ENCODE data around the gene PTPRN2.

PTPRN2 gene

DNA sequence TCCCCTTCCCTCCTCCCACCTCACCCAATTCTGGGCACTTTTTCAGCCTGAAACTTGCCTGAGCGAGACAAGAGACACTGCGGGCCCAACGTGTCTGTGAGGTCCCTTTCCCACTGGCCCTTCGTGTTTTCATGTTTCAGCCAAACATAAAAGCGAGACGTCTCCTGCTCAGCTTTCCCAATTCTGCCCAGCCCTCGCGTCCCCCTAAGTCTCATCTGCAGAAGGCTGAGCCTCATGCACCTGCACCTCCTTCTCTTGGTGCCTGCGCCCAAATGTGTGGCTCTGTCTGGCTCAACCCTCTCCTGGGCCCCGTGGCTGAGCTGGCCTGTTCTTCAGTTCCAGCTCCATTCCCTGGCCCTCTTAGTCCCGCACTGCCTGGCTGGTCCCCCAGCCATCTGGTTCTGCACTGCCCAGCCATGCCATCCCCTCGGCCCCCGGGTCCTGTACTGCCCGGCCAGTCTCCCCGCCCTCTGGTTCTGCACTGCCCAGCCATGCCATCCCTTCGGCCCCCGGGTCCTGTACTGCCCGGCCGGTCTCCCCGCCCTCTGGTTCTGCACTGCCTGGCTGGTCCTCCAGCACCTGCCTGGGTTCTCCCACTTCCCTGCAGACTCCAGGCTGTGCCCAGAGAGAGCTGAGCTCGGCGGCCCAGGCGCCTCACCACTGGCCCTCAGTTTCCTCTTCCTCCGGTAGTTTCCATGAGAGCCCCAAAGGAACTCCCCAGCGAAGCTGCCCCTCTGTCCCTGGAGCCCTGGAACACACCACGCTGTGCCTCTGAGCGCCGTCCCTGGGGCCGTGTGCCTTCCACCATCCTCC is 1026.7 kb downstream of the PTPRN2 start:
- no peak for DNase-seq (ENCODE audit: low spot score)
- in situ Hi-C loops (cut with MboI; ENCODE audit: low sequenced_read_pairs, unreplicated experiment), result no loop called here
- TF ChIP-seq, protein P1, sequence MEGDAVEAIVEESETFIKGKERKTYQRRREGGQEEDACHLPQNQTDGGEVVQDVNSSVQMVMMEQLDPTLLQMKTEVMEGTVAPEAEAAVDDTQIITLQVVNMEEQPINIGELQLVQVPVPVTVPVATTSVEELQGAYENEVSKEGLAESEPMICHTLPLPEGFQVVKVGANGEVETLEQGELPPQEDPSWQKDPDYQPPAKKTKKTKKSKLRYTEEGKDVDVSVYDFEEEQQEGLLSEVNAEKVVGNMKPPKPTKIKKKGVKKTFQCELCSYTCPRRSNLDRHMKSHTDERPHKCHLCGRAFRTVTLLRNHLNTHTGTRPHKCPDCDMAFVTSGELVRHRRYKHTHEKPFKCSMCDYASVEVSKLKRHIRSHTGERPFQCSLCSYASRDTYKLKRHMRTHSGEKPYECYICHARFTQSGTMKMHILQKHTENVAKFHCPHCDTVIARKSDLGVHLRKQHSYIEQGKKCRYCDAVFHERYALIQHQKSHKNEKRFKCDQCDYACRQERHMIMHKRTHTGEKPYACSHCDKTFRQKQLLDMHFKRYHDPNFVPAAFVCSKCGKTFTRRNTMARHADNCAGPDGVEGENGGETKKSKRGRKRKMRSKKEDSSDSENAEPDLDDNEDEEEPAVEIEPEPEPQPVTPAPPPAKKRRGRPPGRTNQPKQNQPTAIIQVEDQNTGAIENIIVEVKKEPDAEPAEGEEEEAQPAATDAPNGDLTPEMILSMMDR (IDR thresholded peaks at IDR 0.05; ENCODE audit: borderline replicate concordance, control extremely low read depth, extremely low read depth, insufficient read depth, missing control alignments), result no peak

DNA sequence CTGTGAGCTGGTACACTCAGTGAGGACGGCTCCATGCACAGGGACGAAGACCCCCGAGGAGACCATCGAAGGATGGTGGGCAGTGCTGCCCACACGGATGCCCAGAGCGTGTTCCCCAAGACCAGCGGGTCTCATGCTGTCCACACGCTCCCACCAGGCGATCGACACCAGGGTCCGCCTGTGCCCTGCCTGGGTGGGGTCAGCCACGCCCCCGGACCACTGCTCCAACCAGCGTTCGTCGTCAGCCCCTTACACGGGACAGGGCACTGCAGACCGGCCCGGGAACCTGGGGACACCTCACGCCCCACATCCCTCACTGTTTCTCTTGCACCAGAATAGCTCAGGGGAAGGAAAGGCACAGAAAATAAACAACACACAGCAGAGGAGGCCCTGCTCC is 1027.4 kb downstream of the PTPRN2 start:
- TF ChIP-seq, protein P1 (IDR thresholded peaks at IDR 0.05; ENCODE audit: borderline replicate concordance, control extremely low read depth, extremely low read depth, insufficient read depth, missing control alignments), result no peak
- in situ Hi-C loops (cut with MboI; ENCODE audit: low sequenced_read_pairs, unreplicated experiment), result no loop called here
- no peak for DNase-seq (ENCODE audit: low spot score)

DNA sequence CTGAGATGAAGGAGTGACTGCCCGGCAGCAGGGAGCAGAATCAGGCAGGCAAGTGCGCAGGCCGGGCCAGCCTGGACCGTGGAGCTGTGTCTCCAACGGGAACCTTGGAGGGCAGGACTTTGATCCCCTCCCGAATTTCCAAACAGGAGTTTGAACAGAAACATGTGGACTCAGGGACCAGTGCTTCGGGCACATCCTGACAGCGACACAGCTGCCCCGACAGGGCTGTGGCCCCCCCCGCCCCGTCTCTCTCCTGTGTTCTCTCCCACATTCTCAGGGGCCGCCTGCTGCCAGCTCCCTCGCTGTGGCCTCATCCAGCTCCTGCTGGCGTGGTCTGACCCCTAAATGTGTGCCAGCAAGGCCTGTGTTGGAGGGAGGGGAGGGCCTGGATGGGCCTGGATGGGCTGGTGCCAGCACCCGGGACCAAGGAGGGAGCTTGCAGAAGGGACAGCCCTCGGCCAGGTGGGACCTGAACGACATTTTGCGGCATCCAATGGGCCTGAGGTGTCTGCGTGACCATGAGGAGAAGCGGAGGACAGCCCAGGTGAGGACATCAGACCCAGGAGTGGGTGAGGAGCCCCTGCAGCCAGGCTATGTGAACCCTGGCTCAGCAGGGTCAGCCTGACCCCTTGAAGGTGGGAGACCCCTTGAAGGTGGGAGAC is 1027.9 kb downstream of the PTPRN2 start:
- TF ChIP-seq, protein P1 (IDR thresholded peaks at IDR 0.05; ENCODE audit: borderline replicate concordance, control extremely low read depth, extremely low read depth, insufficient read depth, missing control alignments), result no peak
- DNase-seq (ENCODE audit: low spot score), result no peak
- in situ Hi-C loops (cut with MboI; ENCODE audit: low sequenced_read_pairs, unreplicated experiment), result no loop called here

DNA sequence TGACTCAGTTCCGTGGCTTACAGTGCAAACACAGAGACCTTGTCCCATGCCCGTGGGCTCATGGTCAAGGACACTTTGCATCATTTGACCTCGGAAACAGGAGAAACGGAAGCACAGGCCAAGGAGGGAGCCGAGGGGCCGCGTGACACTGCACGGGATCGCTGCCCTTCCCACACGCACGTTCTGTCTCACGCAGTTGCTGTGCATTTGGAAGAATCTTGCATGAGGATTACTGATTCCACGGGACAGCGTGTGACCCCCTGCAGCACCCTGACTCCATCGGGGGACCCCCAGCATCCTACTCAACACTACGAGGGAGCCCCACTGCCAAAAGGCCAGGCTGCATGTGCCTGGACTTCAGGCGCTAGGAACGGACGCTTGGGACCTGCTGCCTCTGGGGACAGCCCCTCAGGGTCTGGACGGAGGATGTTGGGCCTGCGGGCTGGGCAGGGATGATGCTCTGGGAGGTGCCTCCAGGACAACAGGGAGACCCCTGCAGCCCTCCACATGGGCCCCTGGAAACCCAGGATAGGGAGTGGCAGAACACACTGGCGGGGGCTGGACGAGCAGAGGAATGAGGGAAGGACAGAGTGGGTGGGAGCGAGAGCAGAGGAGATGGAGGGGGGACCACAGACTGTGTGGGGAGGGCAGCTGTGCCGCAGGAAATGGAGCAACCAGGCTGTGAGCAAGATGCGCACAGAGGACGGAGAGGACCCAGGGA is 1028.6 kb downstream of the PTPRN2 start:
- in situ Hi-C loops (cut with MboI; ENCODE audit: low sequenced_read_pairs, unreplicated experiment), result no loop called here
- DNase-seq (ENCODE audit: low spot score), result no peak
- TF ChIP-seq, protein P1 (IDR thresholded peaks at IDR 0.05; ENCODE audit: borderline replicate concordance, control extremely low read depth, extremely low read depth, insufficient read depth, missing control alignments), result no peak

DNA sequence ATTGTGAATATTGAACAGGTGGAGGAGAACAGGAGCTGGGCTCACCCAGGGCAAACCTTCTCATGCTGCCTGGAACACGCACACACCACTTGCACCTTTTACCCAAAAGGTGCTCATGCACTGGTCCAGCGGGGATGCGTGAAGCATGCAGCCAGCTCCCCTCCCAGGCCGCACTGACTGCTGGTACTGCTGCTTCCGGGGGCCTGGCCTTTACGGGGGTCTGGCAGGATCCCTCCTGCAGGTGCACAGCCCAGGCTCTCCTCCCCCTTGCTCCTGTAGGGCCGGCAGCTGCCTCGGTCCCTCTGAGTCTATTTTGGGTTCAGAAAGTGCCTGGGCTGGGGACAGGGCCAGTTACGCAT is 1029.1 kb downstream of the PTPRN2 start:
- in situ Hi-C loops (cut with MboI; ENCODE audit: low sequenced_read_pairs, unreplicated experiment), result no loop called here
- no peak for DNase-seq (ENCODE audit: low spot score)
- TF ChIP-seq, protein P1 (IDR thresholded peaks at IDR 0.05; ENCODE audit: borderline replicate concordance, control extremely low read depth, extremely low read depth, insufficient read depth, missing control alignments), result no peak

DNA sequence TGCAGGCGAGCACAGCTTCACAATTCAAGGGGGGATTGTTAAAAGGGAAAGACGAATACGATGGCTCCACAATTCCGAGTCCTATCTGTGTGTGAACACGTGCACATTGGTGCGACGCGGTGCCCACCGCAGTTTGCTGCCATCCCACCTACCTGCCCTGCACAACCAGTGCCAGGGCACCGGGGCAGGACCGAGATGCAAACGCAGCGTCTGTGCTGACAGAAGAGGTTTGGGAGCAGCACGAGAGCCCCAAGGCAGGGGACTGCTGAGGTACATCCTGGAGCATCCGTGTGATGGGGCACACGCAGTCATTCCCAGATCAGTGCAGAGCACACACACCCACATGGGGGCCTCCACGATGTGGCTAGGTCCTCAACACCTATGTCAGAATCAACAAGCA is 1029.6 kb downstream of the PTPRN2 start:
- in situ Hi-C loops (cut with MboI; ENCODE audit: low sequenced_read_pairs, unreplicated experiment), result no loop called here
- TF ChIP-seq, protein P1 (IDR thresholded peaks at IDR 0.05; ENCODE audit: borderline replicate concordance, control extremely low read depth, extremely low read depth, insufficient read depth, missing control alignments), result no peak
- DNase-seq (ENCODE audit: low spot score), result no peak
